ENCODE results near the gene ASCC1.

Gene ASCC1

GRCh38 chr10:72062832-72063702, 153.0 kb downstream of the ASCC1 start:
- DNase-seq: no peak

GRCh38 chr10:72062382-72062781, 153.7 kb downstream of the ASCC1 start:
- no peak for DNase-seq

- no peak for DNase-seq
Observed at GRCh38 chr10:72061930-72062329, 154.1 kb downstream of the ASCC1 start.

- DNase-seq: no peak
Observed at GRCh38 chr10:72061491-72061890, 154.6 kb downstream of the ASCC1 start.

GRCh38 chr10:72059843-72060822, 155.9 kb downstream of the ASCC1 start:
- no peak for DNase-seq

- no peak for DNase-seq
Observed at GRCh38 chr10:72058989-72059842, 156.9 kb downstream of the ASCC1 start.

- DNase-seq: no peak
Observed at GRCh38 chr10:72058347-72058898, 157.7 kb downstream of the ASCC1 start.

- DNase-seq: no peak
Observed at GRCh38 chr10:72056932-72057751, 158.9 kb downstream of the ASCC1 start.

GRCh38 chr10:72056113-72056512, 160.0 kb downstream of the ASCC1 start:
- no peak for DNase-seq

- no peak for DNase-seq
Observed at GRCh38 chr10:72053690-72054089, 162.4 kb downstream of the ASCC1 start.

- no peak for DNase-seq
Observed at GRCh38 chr10:72050873-72051272, 165.2 kb downstream of the ASCC1 start.

GRCh38 chr10:72049969-72050781, 165.9 kb downstream of the ASCC1 start:
- no peak for DNase-seq

GRCh38 chr10:72049472-72049871, 166.6 kb downstream of the ASCC1 start:
- no peak for DNase-seq

GRCh38 chr10:72048450-72049124, 167.5 kb downstream of the ASCC1 start:
- peak; percentile 88 for DNase-seq

All from activated CD4-positive, CD25-positive, alpha-beta regulatory T cell treated with anti-CD3 and anti-CD28 coated beads, Interleukin-2, amount 50 U/mL, for 72 hours (primary cell).